HT-29 (cell line): ENCODE measurements around the gene CAMKMT. TPM values are rescaled to one million over a fixed set of nuclear protein-coding genes. Genes with fewer than 3 reads are reported as not detected.

Experiments used
- DNase-seq: peaks from one replicate; pipeline ENCODE4 v3.0.0-alpha.2; 2015; ENCODE audit warnings: low spot score
- total RNA-seq: library from RNA; depleted of rRNA; stranded (reverse); fragments of >200 nt; shearing (Covaris generic); gene quantifications from 2 replicates; pipeline ENCODE4 v1.2.3, GENCODE V29; 2014

CAMKMT gene
- total RNA-seq, 1 experiment from 2014 or later, result 8.3 TPM

GRCh38 chr2:44770221-44771195 lies 408.8 kb downstream of the CAMKMT start:
- DNase-seq, result no peak

- peak; percentile 9 for DNase-seq
These were observed 409.8 kb downstream of the CAMKMT start for GRCh38 chr2:44771522-44771921.

- DNase-seq, result no peak
These were observed 410.4 kb downstream of the CAMKMT start for GRCh38 chr2:44772131-44772530.

- no peak for DNase-seq
These were observed 411.1 kb downstream of the CAMKMT start for GRCh38 chr2:44772669-44773378.

GRCh38 chr2:44774826-44775492 lies 413.2 kb downstream of the CAMKMT start:
- no peak for DNase-seq

- DNase-seq, result no peak
These were observed 415.3 kb downstream of the CAMKMT start for GRCh38 chr2:44777036-44777435.

- DNase-seq, result no peak
These were observed 415.8 kb downstream of the CAMKMT start for GRCh38 chr2:44777537-44777936.

GRCh38 chr2:44778221-44778654 lies 416.5 kb downstream of the CAMKMT start:
- no peak for DNase-seq

GRCh38 chr2:44778671-44779476 lies 417.1 kb downstream of the CAMKMT start:
- DNase-seq, result no peak

- DNase-seq, result no peak
These were observed 418.0 kb downstream of the CAMKMT start for GRCh38 chr2:44779793-44780192.

GRCh38 chr2:44780406-44780805 lies 418.7 kb downstream of the CAMKMT start:
- no peak for DNase-seq

GRCh38 chr2:44785433-44785832 lies 423.7 kb downstream of the CAMKMT start:
- no peak for DNase-seq

GRCh38 chr2:44786045-44786816 lies 424.5 kb downstream of the CAMKMT start:
- no peak for DNase-seq

GRCh38 chr2:44786817-44787214 lies 425.1 kb downstream of the CAMKMT start:
- DNase-seq, result no peak

GRCh38 chr2:44787663-44788062 lies 425.9 kb downstream of the CAMKMT start:
- DNase-seq, result no peak

GRCh38 chr2:44789446-44789845 lies 427.7 kb downstream of the CAMKMT start:
- DNase-seq, result no peak

- DNase-seq, result no peak
These were observed 428.4 kb downstream of the CAMKMT start for GRCh38 chr2:44789971-44790721.

GRCh38 chr2:44793322-44793870 lies 431.6 kb downstream of the CAMKMT start:
- DNase-seq, result peak; percentile 45

- no peak for DNase-seq
These were observed 435.0 kb downstream of the CAMKMT start for GRCh38 chr2:44796771-44797170.
